Sigmoid colon (tissue), 4 donors: ENCODE results near the gene ARHGEF37.

ENCODE experiments used
- POLR2A ChIP-seq, 2 donors: fragments of 450-650 bp; IDR thresholded peaks; one replicate each; pipeline ENCODE4 v1.6.1; 2016; ENCODE audit warnings: antibody characterized with exemption in 2 of 2, mild to moderate bottlenecking in 2 of 2, moderate library complexity in 2 of 2
- POLR2AphosphoS5 ChIP-seq, 4 donors: sonication (generic); formaldehyde crosslinking; IDR thresholded peaks; one replicate each; pipeline ENCODE4 v1.6.1; 2017; ENCODE audit warnings: antibody characterized with exemption in 4 of 4
- TF ChIP-seq, protein P1 (sequence below), 4 experiments: fragments of 450-650 bp in 3 of 4; fragments of 200-600 bp in 1 of 4; IDR thresholded peaks; one replicate each; pipeline ENCODE4 v1.5.1; 2016 to 2019; ENCODE audit warnings: antibody characterized with exemption in 4 of 4, mild to moderate bottlenecking in 3 of 4, moderate library complexity in 2 of 4

DNA sequence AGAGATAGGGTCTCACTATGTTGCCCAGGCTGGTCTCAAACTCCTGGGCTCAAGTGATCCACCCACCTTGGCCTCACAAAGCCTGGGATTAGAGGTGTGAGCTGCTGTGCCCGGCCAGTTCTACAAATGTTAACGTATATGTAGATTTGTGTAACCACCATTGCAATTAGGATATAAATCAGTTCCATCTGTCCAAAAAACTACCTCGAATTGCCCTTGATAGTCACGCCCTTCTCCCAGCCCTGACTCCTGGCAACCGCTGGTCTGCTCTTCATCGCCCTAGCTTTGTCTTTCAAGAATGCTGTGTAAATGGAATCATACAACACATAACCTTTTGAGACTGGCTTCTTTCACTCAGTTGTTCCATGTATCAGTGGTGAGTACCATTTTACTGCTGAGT lies 102.7 kb downstream of the ARHGEF37 start:
- TF ChIP-seq POLR2A (IDR thresholded peaks at IDR 0.05) (no peak), POLR2AphosphoS5 (IDR thresholded peaks at IDR 0.05) (no peak)
- TF ChIP-seq, protein P1, sequence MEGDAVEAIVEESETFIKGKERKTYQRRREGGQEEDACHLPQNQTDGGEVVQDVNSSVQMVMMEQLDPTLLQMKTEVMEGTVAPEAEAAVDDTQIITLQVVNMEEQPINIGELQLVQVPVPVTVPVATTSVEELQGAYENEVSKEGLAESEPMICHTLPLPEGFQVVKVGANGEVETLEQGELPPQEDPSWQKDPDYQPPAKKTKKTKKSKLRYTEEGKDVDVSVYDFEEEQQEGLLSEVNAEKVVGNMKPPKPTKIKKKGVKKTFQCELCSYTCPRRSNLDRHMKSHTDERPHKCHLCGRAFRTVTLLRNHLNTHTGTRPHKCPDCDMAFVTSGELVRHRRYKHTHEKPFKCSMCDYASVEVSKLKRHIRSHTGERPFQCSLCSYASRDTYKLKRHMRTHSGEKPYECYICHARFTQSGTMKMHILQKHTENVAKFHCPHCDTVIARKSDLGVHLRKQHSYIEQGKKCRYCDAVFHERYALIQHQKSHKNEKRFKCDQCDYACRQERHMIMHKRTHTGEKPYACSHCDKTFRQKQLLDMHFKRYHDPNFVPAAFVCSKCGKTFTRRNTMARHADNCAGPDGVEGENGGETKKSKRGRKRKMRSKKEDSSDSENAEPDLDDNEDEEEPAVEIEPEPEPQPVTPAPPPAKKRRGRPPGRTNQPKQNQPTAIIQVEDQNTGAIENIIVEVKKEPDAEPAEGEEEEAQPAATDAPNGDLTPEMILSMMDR (IDR thresholded peaks at IDR 0.05) = no peak
